ENCODE results near the gene FRMD4A. TPM values are rescaled to one million over a fixed set of nuclear protein-coding genes. Genes with fewer than 3 reads are reported as not detected.
"Not testable (repeated sequence)": the region's sequence is repeated elsewhere in the genome, so short reads cannot be mapped to it uniquely, and the experiment has no call there.

FRMD4A gene
- total RNA-seq, 1 donor from 2014 or later = 28.2 TPM

GRCh38 chr10:14048930-14049613 is 281.7 kb downstream of the FRMD4A start:
- Histone ChIP-seq H3K36me3 (ENCODE audit: control insufficient read depth, insufficient read depth, low read length) (no peaks in the 10 kb centered on the region), H3K27me3 (ENCODE audit: control insufficient read depth, insufficient read depth, low read length) (no peaks in the 10 kb centered on the region), H3K4me3 (ENCODE audit: low read depth, low read length) (no peak overlapping the region)
- no peak for DNase-seq (ENCODE audit: low read depth)
- TF ChIP-seq, protein P1, sequence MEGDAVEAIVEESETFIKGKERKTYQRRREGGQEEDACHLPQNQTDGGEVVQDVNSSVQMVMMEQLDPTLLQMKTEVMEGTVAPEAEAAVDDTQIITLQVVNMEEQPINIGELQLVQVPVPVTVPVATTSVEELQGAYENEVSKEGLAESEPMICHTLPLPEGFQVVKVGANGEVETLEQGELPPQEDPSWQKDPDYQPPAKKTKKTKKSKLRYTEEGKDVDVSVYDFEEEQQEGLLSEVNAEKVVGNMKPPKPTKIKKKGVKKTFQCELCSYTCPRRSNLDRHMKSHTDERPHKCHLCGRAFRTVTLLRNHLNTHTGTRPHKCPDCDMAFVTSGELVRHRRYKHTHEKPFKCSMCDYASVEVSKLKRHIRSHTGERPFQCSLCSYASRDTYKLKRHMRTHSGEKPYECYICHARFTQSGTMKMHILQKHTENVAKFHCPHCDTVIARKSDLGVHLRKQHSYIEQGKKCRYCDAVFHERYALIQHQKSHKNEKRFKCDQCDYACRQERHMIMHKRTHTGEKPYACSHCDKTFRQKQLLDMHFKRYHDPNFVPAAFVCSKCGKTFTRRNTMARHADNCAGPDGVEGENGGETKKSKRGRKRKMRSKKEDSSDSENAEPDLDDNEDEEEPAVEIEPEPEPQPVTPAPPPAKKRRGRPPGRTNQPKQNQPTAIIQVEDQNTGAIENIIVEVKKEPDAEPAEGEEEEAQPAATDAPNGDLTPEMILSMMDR (IDR thresholded peaks at IDR 0.05; ENCODE audit: insufficient read depth, low read length, poor library complexity, severe bottlenecking) = no peak

DNA sequence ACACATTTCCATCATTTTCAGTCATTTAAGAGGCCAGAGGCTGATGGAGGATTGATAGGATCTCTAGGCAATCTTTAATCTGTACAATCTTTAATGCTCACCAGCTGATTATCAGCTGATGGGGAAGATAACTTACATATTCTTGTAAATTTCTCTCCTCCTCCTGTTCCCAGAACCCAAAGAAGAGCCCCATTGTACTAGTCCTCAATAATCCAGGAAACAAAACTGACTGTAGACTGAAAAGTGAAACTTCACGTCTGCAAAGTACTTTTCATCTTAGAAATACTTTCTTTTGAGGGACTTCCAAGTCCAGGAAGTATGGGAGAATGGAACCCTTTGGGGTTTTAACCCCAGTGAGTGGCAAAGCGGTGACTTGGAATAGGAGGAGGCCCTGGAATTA is 283.3 kb downstream of the FRMD4A start:
- H3K27me3 ChIP-seq (ENCODE audit: control insufficient read depth, insufficient read depth, low read length) = no peaks in the 10 kb centered on the region
- TF ChIP-seq, protein P1 (IDR thresholded peaks at IDR 0.05; ENCODE audit: insufficient read depth, low read length, poor library complexity, severe bottlenecking) = no peak
- H3K36me3 ChIP-seq (ENCODE audit: control insufficient read depth, insufficient read depth, low read length) = no peaks in the 10 kb centered on the region
- no peak for DNase-seq (ENCODE audit: low read depth)
- no peak overlapping the region for H3K4me3 ChIP-seq (ENCODE audit: low read depth, low read length)

GRCh38 chr10:14042051-14042450 is 288.7 kb downstream of the FRMD4A start:
- H3K4me3 ChIP-seq (ENCODE audit: low read depth, low read length); DNase-seq (ENCODE audit: low read depth); H3K27me3 ChIP-seq (ENCODE audit: control insufficient read depth, insufficient read depth, low read length): not testable (repeated sequence)

DNA sequence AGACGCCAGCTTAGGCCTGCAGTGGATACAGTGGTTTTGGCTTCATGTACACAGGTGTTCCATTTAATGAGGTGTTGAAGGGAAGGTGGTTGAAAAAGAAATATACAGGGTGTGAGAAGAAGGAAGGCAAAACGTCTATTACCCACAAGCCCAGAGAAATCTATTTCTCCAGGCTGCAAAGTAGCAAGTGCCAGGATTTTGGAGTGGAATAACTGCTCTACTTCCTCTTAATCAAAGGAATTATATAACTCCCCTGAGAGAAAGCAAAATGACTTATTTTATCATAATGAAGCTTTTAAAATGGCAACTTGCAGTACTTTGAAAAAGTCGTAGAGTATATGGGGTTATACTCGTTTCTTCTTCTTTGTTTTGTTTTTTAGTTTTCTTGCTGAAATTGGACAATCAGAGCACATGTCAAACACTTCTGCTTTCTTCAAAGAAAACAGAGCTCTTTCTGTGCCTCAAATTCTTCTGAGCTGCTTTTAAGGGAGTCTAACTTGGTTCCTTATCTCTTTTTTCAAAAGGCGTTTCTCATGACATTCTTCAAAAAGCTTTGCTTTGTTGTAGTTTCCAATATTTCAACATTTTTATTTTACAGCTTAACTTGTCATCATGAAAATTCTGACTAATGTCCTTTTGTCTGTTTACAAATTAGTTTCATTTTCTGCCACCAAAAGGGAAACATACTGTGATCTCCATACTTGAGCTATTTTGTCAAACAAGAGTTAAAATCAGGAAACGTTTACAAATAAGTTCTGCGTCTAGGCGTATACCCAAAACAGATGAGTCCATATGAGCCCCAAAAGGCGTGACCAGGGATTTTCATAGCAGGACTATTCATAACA is 289.7 kb downstream of the FRMD4A start:
- TF ChIP-seq, protein P1 (IDR thresholded peaks at IDR 0.05; ENCODE audit: insufficient read depth, low read length, poor library complexity, severe bottlenecking) = no peak
- no peaks in the 10 kb centered on the region for H3K27me3 ChIP-seq (ENCODE audit: control insufficient read depth, insufficient read depth, low read length)
- no peaks in the 10 kb centered on the region for H3K36me3 ChIP-seq (ENCODE audit: control insufficient read depth, insufficient read depth, low read length)
- no peak for DNase-seq (ENCODE audit: low read depth)
- H3K4me3 ChIP-seq (ENCODE audit: low read depth, low read length) = no peak overlapping the region

More at GRCh38 chr10:14042051-14042450, 288.7 kb downstream of the FRMD4A start:
- H3K36me3 ChIP-seq (ENCODE audit: control insufficient read depth, insufficient read depth, low read length) = not testable (repeated sequence)

DNA sequence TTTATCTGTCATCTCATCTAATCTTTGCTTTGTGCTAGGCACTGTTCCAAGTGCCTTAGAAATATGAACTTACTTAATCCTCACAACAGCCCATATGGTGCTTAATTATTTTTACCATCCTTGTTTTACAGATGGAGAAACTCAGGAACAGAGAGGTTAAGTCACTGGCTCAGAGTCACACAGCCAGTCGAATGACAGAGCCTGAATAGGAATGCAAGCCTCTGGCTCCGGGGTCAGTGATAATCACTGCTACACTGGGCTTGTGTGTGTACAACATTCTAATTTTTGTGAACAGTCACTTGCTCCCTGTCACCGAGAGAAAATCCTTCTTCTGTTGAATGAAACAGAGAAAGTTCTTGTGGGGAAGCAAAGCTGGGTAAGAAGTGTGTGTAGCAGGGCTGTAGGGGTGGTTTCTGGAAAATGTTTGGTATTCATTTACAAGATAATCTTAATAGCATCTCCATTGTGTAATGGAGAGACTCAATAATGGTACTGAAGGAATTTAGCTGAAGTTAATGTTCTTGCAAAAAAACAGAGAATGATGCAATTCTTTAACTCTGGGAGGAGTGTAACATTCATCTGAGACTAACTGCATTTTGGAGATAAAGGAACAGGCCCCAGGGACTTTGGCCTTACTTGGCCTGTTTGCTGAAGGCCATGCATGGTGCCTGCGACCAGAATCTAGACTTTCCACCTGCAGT is 290.6 kb downstream of the FRMD4A start:
- TF ChIP-seq, protein P1 (IDR thresholded peaks at IDR 0.05; ENCODE audit: insufficient read depth, low read length, poor library complexity, severe bottlenecking) = no peak
- H3K27me3 ChIP-seq (ENCODE audit: control insufficient read depth, insufficient read depth, low read length) = no peaks in the 10 kb centered on the region
- DNase-seq (ENCODE audit: low read depth) = no peak
- no peak overlapping the region for H3K4me3 ChIP-seq (ENCODE audit: low read depth, low read length)
- H3K36me3 ChIP-seq (ENCODE audit: control insufficient read depth, insufficient read depth, low read length) = no peaks in the 10 kb centered on the region

- DNase-seq (ENCODE audit: low read depth) = no peak
- no peaks in the 10 kb centered on the region for H3K27me3 ChIP-seq (ENCODE audit: control insufficient read depth, insufficient read depth, low read length)
- TF ChIP-seq, protein P1 (IDR thresholded peaks at IDR 0.05; ENCODE audit: insufficient read depth, low read length, poor library complexity, severe bottlenecking) = no peak
- H3K36me3 ChIP-seq (ENCODE audit: control insufficient read depth, insufficient read depth, low read length) = no peaks in the 10 kb centered on the region
- no peak overlapping the region for H3K4me3 ChIP-seq (ENCODE audit: low read depth, low read length)
Observed at GRCh38 chr10:14036233-14036632, 294.5 kb downstream of the FRMD4A start.
